Activated CD4-positive, alpha-beta T cell treated with anti-CD3 and anti-CD28 coated beads for 4 hours (primary cell): ENCODE measurements around the gene UBAP2.

Source experiments
- DNase-seq, 2 donors: peaks; one replicate each; pipeline ENCODE4 v3.0.0-alpha.2; 2020

The UBAP2 gene

GRCh38 chr9:33919276-33919897, 129.3 kb downstream of the UBAP2 start:
- DNase-seq = no peak

GRCh38 chr9:33917036-33917435, 131.7 kb downstream of the UBAP2 start:
- no peak for DNase-seq

DNA sequence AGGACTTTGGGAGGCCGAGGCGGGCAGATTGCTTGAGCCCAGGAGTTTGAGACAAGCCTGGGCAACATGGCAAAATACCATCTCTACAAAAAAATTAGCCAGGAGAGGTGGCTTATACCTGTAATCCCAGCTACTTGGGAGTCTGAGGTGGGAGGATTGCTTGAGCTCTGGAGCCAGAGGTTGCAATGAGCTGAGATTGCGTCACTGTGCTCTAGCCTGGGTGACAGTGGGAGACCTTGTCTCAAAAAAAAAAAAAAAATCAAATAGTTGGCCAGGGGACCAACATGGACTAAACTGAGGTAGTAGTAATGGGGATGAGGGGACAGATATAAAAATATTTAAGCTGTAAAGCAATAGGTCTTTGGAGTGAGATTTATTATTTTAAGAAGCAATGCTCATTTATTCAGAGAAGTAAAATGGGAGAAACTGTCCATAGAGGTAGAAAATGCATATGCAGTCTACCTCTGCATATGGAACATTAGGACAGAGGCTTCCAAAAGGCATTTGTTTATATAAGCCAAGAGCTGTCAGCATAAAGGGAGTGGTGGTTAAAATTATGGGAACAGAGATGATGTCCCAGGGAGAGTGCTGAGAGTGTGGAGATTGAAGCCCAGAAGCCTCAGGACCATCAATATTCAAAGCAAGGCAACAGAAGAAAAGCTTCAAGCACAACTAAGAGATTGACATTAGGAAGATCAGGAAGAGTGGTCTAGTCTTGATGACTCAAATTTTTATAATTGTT, 133.6 kb downstream of the UBAP2 start:
- DNase-seq = no peak

DNA sequence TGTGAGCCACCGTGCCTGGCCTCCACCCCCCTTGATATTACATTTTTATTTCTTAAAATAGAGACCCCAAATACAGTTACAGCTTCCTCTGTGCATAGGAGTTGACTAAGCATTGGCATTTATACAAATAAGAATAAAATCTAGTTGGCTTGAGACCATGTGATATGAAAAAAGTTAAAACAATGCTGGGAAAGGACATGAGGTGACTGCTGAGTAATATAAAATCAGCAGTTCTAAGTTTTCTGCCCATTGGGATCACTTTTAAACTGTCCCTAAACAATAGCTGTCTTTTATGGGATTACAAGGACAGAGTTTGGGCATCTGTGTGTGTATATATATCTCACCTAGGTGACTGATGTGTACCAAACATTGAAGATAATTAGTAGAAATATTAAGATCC, 135.1 kb downstream of the UBAP2 start:
- no peak for DNase-seq

DNA sequence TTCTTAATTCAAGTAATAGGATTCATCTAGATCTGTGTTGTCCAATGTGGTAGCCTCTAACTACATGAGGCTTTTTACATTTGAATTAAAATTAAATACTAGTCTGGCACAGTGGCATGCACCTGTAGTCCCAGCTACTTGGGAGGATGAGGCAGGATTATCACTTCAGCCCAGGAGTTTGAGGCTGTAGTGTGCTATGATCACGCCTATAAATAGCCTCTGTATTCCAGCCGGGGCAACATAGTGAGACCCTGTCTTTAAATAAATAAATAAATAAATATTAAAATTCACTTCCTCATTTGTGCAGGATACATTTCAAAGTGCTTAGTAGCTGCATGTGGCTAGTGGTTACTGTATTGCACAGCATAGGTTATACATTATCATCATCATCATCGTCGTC, 139.9 kb downstream of the UBAP2 start:
- no peak for DNase-seq

- DNase-seq = no peak
Measured at GRCh38 chr9:33908114-33908513, 140.6 kb downstream of the UBAP2 start.

GRCh38 chr9:33907347-33907746, 141.3 kb downstream of the UBAP2 start:
- no peak for DNase-seq

GRCh38 chr9:33906769-33907168, 141.9 kb downstream of the UBAP2 start:
- DNase-seq = no peak

- no peak for DNase-seq
Measured at GRCh38 chr9:33905137-33905536, 143.6 kb downstream of the UBAP2 start.

- no peak for DNase-seq
Measured at GRCh38 chr9:33903157-33903780, 145.4 kb downstream of the UBAP2 start.

- DNase-seq = no peak
Measured at GRCh38 chr9:33894316-33894715, 154.4 kb downstream of the UBAP2 start.

GRCh38 chr9:33893861-33894260, 154.8 kb downstream of the UBAP2 start:
- DNase-seq = no peak

DNA sequence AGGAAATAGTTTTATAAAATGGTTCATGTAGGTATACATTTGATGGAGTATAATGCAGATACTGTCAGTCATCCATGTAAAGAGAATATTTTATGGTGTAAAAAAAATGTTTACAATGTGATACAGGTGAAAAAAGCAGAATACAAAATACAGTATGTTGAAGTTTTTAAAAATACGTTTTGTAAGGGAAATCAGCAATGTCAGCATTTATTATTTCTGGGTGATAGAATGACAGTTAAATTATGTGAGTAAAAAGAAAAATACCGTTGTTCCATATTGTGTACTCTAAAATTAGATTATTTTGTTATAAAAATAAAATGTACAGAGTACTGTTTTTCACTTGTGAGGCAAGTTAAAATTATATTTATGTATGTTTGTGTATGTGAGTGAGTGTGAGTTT, 162.7 kb downstream of the UBAP2 start:
- no peak for DNase-seq

- no peak for DNase-seq
Measured at GRCh38 chr9:33884856-33885701, 163.6 kb downstream of the UBAP2 start.

GRCh38 chr9:33881635-33882034, 167.1 kb downstream of the UBAP2 start:
- DNase-seq = no peak

DNA sequence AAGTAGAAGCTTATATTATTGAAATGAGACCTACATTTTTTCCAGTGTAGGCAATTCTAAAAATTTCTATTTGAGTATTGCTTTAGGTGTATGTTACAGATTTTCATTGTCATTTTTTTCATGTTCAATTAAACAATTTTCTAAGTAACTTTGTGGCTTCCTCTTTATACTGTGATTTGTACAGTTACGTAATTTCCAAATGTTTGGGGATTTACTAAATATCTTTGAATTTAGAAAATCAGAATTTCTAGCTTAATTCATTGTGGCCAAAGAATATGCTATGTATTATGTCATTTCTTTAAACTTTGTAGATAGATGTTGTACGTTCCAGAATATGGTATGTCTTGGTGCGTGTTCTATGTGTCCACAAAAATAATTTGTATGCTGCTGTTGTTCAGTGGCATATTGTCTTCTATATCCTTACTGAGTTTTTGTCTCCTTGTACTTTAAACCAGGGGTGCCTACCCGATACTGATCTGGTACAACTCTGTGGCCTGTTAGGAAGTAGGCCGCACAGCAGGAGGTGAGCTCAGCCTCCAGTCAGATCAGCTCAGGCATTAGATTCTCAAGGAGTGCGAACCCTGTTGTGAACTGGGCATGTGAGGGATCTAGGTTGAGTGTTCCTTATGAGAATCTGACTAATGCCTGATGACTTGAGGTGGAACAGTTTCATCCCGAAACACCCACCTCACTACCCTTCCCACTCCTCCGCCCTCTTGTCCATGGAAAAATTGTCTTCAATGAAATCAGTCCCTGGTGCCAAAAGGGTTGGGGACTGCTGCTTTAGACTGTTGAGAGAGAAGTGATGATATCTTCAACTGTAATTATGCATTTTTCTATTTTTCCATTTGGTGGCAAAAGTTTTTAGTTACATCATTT, 168.2 kb downstream of the UBAP2 start:
- DNase-seq = no peak

- no peak for DNase-seq
Measured at GRCh38 chr9:33878691-33879366, 169.9 kb downstream of the UBAP2 start.

DNA sequence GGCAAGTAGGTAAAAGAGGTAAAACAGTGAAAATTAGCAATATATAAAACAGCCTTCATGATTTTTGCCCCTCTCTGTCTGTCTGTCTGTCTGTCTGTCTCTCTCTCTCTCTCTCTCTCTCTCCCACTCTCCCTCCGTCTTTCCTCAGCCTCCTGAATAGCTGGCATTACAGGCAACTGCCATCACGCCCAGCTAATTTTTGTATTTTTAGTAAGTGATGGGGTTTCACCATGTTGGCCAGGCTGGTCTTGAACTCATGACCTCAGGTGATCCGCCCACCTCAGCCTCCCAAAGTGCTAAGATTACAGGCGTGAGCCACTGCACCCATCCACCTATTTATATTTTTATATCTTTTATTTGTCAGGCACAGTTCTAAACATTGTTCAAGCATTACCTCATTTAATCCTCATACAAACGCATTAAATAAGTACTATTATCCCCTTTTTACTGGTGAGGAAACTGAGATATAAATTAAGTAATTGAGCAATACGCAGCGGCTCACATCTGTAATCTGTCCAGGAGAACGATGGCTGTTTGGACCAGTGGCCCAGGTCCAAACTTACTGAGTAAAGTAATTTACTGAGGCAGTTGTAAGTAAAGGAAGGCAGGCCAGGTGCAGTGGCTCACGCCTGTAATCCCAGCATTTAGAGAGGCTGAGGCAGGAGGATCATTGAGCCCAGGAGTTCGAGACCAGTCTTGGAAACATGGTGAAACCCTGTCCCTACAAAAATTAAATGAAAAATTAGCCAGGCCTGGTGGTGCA, 170.8 kb downstream of the UBAP2 start:
- DNase-seq = no peak
